GM23248 (cell line): ENCODE measurements around the gene ATRX.

Experiments
- EZH2 ChIP-seq: fragments of 200-600 bp; sonication (generic); IDR thresholded peaks from 2 replicates; pipeline ENCODE4 v1.6.1; 2018; ENCODE audit warnings: antibody characterized with exemption, mild to moderate bottlenecking; ENCODE audit not compliant: insufficient read depth, poor library complexity, severe bottlenecking
- EZH2phosphoT487 ChIP-seq: fragments of 200-600 bp; sonication (generic); IDR thresholded peaks from 2 replicates; pipeline ENCODE4 v1.6.1; 2018; ENCODE audit warnings: antibody characterized with exemption, moderate library complexity, mild to moderate bottlenecking, low read depth; ENCODE audit not compliant: insufficient read depth

GRCh38 chrX:77527233-77528001 is 258.6 kb downstream of the ATRX start:
- no peak for TF ChIP-seq EZH2
- TF ChIP-seq EZH2phosphoT487: no peak
